Femur (tissue), 1 donor: ENCODE results near the gene STX18.

Experiments used
- DNase-seq: peaks from one replicate; pipeline ENCODE4 v3.0.0-alpha.2; 2017

The STX18 gene

DNA sequence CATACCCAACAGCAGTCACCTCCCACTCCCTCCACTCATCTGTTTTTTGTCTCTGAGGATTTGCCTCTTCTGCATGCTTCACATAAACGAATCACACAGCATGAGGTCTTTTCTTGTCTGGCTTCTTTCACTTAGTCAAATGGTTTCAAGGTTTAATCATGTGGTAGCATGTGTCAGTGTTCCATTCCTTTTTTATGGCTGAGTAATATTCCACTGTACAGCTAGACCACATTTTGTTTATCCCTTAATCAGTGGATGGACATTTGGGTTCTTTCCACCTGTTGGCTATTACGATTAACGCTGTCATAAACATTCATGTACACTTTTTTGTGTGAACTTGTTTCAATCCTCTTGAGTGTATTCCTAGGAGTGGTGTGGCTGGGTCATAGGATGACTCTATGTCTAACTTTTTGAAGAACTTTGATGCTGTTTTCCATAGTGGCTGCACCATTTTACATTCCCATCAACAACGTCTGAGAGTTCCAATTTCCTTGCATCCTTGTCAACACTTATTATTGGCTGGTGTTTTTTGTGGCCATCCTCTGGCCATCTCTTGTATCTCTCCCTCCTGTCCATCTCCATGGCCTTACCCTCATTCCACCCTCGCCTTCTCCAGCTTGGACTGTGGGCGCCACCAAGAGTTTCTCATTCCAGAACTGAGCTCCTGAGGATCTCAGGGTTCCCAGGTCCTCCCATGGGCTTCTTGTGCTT is 167.3 kb downstream of the STX18 start:
- DNase-seq, result no peak
